HL-60 (cell line): ENCODE measurements around the gene LRRC41.

Source experiments
- DNase-seq, 2 experiments: peaks; one replicate each; pipeline ENCODE4 v3.0.0-alpha.2; 2010 to 2020; ENCODE audit warnings: low read depth in 1 of 2, low spot score in 1 of 2
- H3K27ac ChIP-seq: fragments of 250-450 bp; sonication (Bioruptor Pico); replicated peaks from 2 replicates; pipeline ENCODE4 v1.5.1; 2020; ENCODE audit warnings: mild to moderate bottlenecking, moderate library complexity
- H3K27me3 ChIP-seq: fragments of 250-450 bp; sonication (Bioruptor Pico); 2 replicates; pipeline ENCODE4 v1.5.1; 2021; ENCODE audit warnings: mild to moderate bottlenecking, moderate library complexity; ENCODE audit not compliant: insufficient read depth, poor library complexity, severe bottlenecking
- H3K4me3 ChIP-seq: replicated peaks from 2 replicates; pipeline ENCODE4 v1.5.1; 2011; ENCODE audit warnings: mild to moderate bottlenecking, control low read depth, low read length; ENCODE audit not compliant: insufficient read depth
- GABPA ChIP-seq: IDR thresholded peaks from 2 replicates; pipeline ENCODE4 v1.6.1; 2012; ENCODE audit warnings: low read depth
- POLR2AphosphoS5 ChIP-seq: IDR thresholded peaks from 2 replicates; pipeline ENCODE4 v1.6.1; 2012; ENCODE audit warnings: low read depth
- SPI1 ChIP-seq: IDR thresholded peaks from 2 replicates; pipeline ENCODE4 v1.6.1; 2012; ENCODE audit warnings: low read depth, mild to moderate bottlenecking, borderline replicate concordance
- TF ChIP-seq, protein P1 (sequence below): IDR thresholded peaks from 2 replicates; pipeline ENCODE4 v1.6.1; 2012; ENCODE audit warnings: low read depth; ENCODE audit not compliant: insufficient replicate concordance
- TF ChIP-seq, protein P2 (sequence below): IDR thresholded peaks from one replicate; pipeline ENCODE4 v1.5.1; 2011; ENCODE audit warnings: low read length, control low read depth, inconsistent platforms; ENCODE audit not compliant: insufficient read depth

The LRRC41 gene

DNA sequence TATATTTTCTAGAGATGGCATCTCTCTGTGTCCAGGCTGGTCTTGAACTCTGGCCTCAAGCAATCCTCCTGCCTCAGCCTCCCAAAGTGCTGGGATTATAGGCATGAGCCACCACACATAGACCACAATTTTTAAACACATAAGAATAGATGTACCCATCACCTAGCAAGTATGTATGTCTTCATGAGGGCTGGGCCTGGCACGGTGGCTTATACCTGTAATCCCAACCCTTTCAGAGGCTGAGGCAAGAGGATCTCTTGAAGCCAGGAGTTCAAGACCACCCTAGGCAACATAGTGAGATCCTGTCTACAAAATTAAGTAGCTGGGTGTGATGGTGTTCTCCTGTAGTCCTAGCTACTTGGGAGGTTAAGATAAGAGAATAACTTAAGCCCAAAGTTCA, 13.9 kb upstream of the LRRC41 start:
- TF ChIP-seq, protein P1, sequence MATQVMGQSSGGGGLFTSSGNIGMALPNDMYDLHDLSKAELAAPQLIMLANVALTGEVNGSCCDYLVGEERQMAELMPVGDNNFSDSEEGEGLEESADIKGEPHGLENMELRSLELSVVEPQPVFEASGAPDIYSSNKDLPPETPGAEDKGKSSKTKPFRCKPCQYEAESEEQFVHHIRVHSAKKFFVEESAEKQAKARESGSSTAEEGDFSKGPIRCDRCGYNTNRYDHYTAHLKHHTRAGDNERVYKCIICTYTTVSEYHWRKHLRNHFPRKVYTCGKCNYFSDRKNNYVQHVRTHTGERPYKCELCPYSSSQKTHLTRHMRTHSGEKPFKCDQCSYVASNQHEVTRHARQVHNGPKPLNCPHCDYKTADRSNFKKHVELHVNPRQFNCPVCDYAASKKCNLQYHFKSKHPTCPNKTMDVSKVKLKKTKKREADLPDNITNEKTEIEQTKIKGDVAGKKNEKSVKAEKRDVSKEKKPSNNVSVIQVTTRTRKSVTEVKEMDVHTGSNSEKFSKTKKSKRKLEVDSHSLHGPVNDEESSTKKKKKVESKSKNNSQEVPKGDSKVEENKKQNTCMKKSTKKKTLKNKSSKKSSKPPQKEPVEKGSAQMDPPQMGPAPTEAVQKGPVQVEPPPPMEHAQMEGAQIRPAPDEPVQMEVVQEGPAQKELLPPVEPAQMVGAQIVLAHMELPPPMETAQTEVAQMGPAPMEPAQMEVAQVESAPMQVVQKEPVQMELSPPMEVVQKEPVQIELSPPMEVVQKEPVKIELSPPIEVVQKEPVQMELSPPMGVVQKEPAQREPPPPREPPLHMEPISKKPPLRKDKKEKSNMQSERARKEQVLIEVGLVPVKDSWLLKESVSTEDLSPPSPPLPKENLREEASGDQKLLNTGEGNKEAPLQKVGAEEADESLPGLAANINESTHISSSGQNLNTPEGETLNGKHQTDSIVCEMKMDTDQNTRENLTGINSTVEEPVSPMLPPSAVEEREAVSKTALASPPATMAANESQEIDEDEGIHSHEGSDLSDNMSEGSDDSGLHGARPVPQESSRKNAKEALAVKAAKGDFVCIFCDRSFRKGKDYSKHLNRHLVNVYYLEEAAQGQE, result no peak
- no peak for TF ChIP-seq GABPA
- TF ChIP-seq, protein P2, sequence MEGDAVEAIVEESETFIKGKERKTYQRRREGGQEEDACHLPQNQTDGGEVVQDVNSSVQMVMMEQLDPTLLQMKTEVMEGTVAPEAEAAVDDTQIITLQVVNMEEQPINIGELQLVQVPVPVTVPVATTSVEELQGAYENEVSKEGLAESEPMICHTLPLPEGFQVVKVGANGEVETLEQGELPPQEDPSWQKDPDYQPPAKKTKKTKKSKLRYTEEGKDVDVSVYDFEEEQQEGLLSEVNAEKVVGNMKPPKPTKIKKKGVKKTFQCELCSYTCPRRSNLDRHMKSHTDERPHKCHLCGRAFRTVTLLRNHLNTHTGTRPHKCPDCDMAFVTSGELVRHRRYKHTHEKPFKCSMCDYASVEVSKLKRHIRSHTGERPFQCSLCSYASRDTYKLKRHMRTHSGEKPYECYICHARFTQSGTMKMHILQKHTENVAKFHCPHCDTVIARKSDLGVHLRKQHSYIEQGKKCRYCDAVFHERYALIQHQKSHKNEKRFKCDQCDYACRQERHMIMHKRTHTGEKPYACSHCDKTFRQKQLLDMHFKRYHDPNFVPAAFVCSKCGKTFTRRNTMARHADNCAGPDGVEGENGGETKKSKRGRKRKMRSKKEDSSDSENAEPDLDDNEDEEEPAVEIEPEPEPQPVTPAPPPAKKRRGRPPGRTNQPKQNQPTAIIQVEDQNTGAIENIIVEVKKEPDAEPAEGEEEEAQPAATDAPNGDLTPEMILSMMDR, result no peak
- 0 out of 2 replicates have a peak, but pooled peaks have one; percentile 33 for TF ChIP-seq POLR2AphosphoS5
- Histone ChIP-seq H3K27me3 (no peaks in the 10 kb centered on the region), H3K27ac (no peak overlapping the region), H3K4me3 (no peak overlapping the region)
- DNase-seq, result no peak

DNA sequence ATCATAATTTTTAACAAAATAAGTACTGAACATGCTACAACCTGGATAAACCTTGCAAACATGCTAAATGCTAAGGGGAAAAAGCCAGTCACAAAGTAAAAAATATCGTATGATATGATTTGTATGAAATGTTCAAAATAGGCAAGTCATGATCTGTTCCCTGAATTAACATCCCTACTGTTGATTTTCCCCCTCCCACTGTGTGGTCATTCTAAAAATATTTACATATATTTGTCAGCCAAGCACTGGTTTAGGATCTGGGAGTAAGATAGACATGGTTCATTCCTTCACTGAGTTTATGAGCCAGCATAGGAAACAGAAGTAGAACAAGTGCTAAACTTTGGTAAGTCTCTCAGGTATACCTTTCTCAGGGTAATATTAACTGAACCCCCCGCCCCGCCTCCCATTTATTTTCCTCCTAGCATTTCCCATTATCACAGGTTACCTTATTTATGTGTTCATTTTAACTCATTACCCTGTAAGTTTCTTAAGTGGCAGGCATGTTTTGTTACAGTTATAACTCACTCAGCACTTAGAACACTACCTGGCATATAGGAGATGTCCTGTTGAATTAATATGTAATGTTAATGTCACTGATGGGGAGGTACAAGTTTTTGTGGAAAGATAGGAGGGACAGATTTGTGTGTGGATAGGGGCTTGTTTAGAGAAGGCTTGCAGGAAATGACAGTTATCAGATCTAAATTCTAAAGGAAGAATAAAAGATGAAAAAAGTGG, 12.4 kb upstream of the LRRC41 start:
- TF ChIP-seq, protein P1, result no peak
- TF ChIP-seq POLR2AphosphoS5, result no peak
- TF ChIP-seq GABPA, result no peak
- TF ChIP-seq SPI1, result no peak
- TF ChIP-seq, protein P2, result no peak
- Histone ChIP-seq H3K27ac (no peak overlapping the region), H3K4me3 (no peak overlapping the region), H3K27me3 (no peaks in the 10 kb centered on the region)
- DNase-seq, result no peak

DNA sequence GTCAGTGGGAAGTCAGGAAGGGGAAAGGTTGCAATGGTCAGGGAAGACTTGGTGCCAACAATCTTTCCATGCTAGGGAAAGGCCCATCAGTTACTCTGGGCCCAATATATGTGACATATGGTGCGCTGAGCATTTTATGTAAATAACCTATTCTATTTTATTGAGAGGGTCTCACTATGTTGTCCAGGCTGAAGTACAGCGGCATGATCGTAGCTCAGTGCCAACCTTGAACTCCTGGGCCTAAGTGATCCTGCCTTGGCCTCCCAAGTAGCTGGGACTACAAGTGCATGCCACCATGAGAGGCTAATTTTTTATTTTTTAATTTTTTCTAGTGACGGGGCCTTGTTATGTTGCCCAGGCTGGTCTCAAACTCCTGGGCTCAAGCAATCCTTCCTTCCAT, 6.9 kb upstream of the LRRC41 start:
- Histone ChIP-seq H3K27me3 (no peaks in the 10 kb centered on the region), H3K27ac (no peak overlapping the region), H3K4me3 (no peak overlapping the region)
- no peak for DNase-seq
- TF ChIP-seq, protein P2, result no peak
- TF ChIP-seq GABPA (no peak), POLR2AphosphoS5 (no peak), SPI1 (no peak)
- TF ChIP-seq, protein P1, result no peak
